Hematopoietic multipotent progenitor cell treated with erythropoietin and hydrocortisone succinate and interleukin-3 and kit ligand, for 17 days (in vitro differentiated cells): Measurements from ENCODE around the gene ADGRG6.
"Not testable (repeated sequence)": the region's sequence is repeated elsewhere in the genome, so short reads cannot be mapped to it uniquely, and the experiment has no call there.

Experiments
- DNase-seq: peaks from one replicate; pipeline ENCODE4 v3.0.0-alpha.2; 2015; ENCODE audit warnings: low spot score

ADGRG6 gene

GRCh38 chr6:142411145-142411544 is 109.3 kb downstream of the ADGRG6 start:
- no peak for DNase-seq

- DNase-seq = no peak
These were observed 110.4 kb downstream of the ADGRG6 start for GRCh38 chr6:142412241-142412640.

DNA sequence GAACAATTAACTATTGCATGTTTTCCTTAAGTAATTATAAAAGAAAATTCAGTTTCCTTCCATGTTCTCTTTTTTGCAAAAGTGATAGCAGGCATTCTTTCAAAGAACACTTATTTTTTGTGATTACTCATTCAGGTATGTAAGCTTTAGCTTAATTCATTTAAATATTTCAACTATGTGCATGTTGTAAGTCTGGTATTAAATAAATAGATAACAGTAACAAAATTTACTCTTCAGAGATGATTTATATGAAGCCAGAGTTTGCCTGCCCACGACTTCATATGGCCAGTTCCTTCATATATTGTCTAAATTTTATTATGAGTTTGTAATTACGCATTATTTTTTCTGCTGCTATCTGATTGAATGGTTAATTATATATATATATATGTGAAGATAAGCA is 110.9 kb downstream of the ADGRG6 start:
- no peak for DNase-seq

DNA sequence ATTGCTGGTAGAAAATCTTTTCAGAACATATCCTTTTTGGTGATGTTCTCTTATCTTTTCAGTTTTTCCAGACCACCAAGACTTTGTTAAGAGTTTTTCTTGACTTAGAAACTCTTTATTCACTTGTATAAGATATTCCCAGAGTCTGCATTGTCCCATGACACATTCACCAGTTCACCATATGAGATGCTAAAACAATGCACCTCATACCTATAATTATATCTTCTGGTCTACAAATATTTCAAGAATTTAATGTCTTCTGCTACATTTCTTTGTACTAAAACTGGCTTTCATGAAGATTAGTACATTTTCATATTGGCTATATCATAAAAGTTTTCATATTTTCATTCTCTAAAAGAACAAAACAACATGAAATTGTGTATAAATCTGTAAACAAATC is 111.3 kb downstream of the ADGRG6 start:
- no peak for DNase-seq

DNA sequence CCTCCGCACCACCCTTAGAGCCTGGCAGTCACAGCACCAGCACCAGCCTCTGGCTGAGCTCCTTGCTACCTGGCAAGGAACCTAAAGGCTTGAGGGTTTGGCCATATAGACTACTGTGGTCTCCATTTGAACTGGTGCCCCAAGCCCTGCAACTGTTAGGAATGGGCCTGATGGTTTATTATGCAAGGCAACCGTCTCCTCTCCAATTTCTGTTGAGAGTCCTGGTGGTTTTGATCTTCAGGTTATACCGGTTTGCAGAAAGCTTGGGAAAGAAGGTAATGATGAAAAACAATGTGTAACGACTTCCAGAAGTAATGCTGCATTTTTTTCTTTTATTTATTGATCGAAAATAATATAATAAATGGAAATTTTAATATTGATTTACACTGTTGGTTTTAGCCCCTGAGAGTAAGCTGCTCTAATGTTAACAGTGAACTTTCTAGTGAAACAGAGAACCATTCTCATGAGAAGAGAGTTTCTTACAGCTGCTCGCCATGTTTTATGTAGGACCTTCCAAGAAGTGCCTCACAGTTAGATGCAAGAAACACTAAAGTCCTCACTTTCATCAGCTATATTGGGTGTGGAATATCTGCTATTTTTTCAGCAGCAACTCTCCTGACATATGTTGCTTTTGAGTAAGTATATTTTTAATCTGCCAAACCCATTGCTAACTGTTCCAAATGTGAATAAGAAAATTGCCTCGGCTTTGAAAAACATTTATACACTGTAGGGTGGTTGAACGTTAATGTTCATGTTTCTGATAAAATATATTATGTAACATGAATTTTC is 112.8 kb downstream of the ADGRG6 start:
- no peak for DNase-seq

DNA sequence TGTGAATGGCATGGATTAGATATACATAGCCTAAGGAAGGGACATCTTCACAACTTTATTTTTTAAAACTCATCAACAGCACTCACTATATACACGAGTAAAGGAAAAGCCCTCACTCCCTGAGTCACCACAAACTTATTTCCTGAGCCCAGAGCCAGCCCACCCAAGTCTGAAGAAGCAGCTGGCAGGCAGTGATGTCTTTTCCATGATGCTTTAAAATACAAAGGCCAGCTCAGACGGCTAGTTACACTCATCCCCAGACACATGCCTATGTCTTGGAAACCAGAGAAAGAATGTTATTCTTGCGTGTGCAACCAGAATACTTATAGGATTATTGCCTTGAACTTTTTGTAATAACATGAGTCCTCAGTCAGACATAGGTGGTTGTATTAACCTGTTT is 114.4 kb downstream of the ADGRG6 start:
- DNase-seq = no peak

GRCh38 chr6:142416686-142417085 is 114.9 kb downstream of the ADGRG6 start:
- no peak for DNase-seq

DNA sequence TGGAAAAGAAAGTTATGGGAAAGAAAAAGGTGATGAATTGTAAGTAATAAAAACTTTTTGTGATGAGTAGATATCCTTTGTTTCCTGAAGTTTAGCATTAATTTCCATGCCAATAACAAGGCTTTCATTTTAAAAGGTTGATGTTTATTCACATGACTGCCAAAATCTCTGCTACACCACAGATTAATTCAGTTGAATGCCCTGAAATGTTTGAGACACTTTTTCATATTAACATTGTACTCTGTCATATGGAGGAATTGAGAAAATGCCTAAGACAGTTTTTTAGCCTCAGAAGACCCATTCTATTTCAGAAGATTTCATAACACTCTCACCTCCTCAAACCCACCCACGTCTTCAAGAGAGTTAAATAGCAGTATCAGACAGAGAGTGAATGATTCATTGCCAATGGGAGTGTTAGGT is 115.5 kb downstream of the ADGRG6 start:
- no peak for DNase-seq

DNA sequence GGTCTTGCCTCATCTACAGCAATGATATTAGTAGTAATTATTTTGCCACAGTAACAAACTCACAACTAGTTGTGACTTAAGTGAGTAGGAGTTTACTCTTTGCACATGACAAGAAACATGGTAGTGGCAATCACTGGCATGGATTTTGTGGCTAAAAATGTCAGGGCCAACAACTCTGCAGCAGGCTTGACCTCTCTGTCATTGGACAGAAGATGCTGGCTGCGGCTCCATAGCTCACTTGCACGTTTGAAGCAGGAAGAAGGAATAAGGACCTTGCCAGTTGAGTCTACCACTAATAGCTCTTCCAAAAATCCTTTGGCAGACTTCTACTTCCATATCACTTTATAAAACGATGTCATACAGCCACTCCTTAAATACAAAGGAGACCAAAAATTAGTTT is 117.3 kb downstream of the ADGRG6 start:
- no peak for DNase-seq

GRCh38 chr6:142420802-142421201 is 119.0 kb downstream of the ADGRG6 start:
- DNase-seq = no peak

DNA sequence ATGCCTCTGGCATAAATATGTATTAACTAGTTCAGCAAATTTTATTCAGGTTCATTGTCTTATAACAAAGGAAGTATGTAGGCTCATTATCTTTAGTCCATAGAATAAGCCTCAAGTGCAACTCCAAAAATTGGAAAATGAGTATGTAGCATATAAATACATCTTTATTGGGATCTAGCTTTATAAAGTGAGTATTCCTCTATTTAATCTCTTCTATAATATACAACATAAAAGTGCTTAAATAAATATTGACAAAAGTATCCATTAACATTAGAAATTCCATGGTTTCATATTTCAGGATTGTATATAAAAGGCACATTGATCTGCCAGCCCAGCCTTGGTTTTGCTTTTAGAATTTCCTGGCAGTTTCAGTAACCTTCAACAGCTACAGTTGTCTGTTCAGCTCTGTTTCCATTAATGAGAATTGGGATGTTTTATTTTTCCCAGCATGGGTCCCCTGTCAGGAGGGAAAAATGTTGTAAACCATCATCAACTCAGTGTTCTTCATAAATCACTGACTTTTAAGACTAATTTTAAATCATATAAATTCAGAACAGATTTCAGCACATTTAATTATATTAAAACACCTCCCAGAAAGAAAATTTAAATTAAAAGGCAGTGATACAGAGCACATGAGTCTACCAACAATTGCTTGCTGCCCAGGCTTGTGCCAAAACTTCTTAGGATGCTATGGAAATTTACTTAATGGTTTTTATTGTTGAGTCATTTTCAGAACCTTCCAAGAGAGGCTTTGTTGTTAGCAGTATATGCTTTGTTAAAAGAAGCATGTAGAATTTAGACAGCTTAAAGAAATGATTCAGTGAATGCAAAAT is 119.7 kb downstream of the ADGRG6 start:
- no peak for DNase-seq

DNA sequence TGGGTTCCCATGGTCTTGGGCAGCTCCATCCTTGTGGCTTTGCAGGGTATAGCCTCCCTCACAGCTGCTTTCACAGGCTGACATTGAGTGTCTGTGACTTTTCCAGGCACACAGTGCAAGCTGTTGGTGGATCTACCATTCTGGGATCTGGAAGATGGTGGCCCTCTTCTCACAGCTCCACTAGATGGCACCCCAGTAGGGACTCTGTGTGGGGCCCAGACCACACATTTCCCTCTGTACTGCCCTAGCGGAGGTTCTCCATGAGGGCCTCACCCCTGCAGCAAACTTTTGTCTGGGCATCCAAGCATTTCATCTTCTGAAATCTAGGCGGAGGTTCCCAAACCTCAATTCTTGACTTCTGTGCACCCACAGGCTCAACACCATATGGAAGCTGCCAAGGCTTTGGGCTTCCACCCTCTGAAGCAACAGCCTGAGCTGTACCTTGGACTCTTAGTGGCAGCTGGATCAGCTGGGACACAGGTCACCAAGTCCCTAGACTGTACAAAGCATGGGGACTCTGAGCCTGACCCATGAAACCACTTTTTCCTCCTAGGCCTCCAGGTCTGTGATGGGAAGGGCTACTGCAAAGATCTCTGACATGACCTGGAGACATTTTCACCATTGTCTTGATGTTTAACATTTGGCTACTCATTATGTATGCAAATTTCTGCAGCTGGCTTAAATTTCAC is 124.8 kb downstream of the ADGRG6 start:
- not testable (repeated sequence) for DNase-seq

DNA sequence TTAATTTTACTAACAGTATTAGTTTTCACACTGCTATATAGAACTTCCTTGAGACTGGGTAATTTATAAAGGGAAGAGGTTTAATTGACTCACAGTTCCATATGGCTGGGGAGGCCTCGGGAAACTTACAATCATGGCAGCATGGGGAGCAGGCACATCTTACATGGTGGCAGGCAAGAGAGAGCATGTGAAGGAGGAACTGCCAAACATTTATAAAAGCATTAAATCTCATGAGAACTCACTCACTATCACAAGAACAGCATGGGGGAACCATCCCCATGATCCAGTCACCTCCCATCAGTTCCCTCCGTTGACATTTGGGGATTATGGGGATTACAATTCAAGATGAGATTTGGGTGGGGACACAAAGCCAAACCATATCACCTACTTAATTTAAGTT is 126.7 kb downstream of the ADGRG6 start:
- not testable (repeated sequence) for DNase-seq

DNA sequence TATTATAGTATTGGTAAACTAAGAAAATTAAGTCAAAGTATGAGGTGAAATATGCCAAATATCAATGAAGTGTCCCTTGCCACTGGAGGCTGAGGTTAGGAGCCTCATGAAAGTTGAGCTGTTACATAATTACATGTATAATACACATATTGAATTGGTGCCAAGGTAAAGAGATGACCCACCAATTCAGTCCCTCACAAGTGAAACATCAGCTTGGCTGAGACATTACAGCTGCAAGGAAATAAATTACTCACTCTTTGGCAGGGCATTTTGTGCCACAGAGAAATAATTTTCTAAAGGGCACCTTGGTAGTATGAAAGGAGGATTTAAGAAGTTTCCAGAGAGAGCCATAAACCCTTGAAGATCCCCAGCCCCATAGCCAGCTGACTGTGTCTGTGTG is 127.4 kb downstream of the ADGRG6 start:
- no peak for DNase-seq

- DNase-seq = no peak
These were observed 131.6 kb downstream of the ADGRG6 start for GRCh38 chr6:142433419-142433818.

DNA sequence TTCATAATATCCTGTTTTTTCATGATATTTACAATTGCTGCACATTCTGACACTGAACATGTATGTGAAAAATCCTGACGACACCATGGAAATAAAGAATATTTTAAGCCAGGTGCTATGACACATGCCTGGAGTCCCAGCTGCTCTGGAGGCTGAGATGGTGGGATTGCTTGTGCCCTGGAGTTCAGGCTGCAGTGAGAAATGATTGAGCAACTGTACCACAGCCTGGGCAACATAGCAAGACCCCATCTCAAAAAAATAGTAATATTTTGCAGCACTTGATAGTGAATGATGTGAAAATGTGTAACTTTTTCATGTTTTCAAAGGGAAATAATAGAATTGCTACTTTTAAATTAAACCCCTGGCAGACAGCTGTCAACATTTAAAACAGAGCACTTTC is 137.1 kb downstream of the ADGRG6 start:
- no peak for DNase-seq

- DNase-seq = no peak
These were observed 138.9 kb downstream of the ADGRG6 start for GRCh38 chr6:142440600-142441293.

GRCh38 chr6:142441716-142442115 is 139.9 kb downstream of the ADGRG6 start:
- DNase-seq = no peak

DNA sequence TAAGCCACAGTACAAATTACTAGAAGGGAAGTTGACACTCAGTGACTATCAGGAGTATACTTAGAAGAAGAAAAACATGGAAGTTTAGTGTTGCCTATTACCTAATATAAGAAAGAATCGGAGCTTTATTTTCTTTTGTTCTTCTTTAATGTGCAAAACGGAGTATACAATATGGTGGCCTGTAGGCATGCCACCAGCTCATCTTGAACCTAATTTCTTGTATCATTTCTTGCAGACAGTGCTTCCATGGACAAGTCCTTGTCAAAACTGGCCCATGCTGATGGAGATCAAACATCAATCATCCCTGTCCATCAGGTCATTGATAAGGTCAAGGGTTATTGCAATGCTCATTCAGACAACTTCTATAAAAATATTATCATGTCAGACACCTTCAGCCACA is 141.3 kb downstream of the ADGRG6 start:
- DNase-seq = no peak

- no peak for DNase-seq
These were observed 141.7 kb downstream of the ADGRG6 start for GRCh38 chr6:142443532-142443931.

GRCh38 chr6:142444376-142444775 is 142.6 kb downstream of the ADGRG6 start:
- DNase-seq = no peak

DNA sequence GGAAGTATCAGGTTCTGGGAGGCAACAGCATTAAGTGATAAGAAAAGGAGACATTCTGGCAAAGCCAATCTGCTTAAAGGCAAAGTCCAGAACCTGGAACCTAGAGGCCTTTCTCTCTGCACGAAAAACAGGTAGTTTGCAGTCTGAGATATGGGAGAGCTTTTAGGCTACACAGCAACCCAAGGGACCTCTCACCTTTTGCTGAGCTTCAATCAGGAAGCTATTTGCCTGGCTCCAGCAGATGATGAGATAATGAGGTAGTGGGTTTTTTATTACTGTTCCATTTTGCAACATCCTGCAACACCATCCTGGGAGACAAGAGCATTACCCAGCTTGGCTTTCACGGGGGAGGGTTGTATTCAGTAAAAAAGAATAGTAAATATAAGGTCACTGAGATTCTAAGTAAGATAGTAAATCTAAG is 143.1 kb downstream of the ADGRG6 start:
- DNase-seq = no peak
